H1 (cell line): ENCODE data around the gene TMEM14C. TPM values are rescaled to one million over a fixed set of nuclear protein-coding genes. Genes with fewer than 3 reads are reported as not detected.

Source experiments
- CTCF ChIA-PET: fragments of 300-600 bp; sonication (Branson Sonifier 250); formaldehyde crosslinking; loops from one replicate; lab custom pipeline; 2021; ENCODE audit not compliant: partially characterized antibody; lab: Charles Lee
- POLR2A ChIA-PET: fragments of 300-600 bp; sonication (Branson Sonifier 250); formaldehyde crosslinking; loops from one replicate; lab custom pipeline; 2021; ENCODE audit warnings: inconsistent platforms; ENCODE audit not compliant: partially characterized antibody; lab: Charles Lee
- DNase-seq, 2 experiments: peaks; one replicate each; pipeline versions ENCODE4 v3.0.0 to v3.0.0-alpha.2; 2010 to 2022; ENCODE audit warnings: low spot score in 2 of 2, low read depth in 1 of 2, mixed read lengths in 1 of 2
- FAIRE-seq: peaks from 2 replicates; lab custom pipeline; 2011; peaks lifted over from hg19 to GRCh38; lab: Jason Lieb, UNC
- H2AFZ ChIP-seq: 2 replicates; pipeline ENCODE4 v1.8.1; 2012; ENCODE audit warnings: low read length, inconsistent platforms
- H2AK5ac ChIP-seq: 2 replicates; pipeline ENCODE4 v1.6.1; 2013; ENCODE audit warnings: low read depth, low read length
- H2BK120ac ChIP-seq: replicated peaks from 2 replicates; pipeline ENCODE3; 2013; ENCODE audit warnings: low read depth, low read length, inconsistent platforms
- H2BK12ac ChIP-seq: 2 replicates; pipeline ENCODE4 v1.6.1; 2013; ENCODE audit warnings: low read depth, low read length
- H2BK15ac ChIP-seq: 2 replicates; pipeline ENCODE4 v1.6.1; 2013; ENCODE audit warnings: low read length
- H2BK20ac ChIP-seq: 2 replicates; pipeline ENCODE4 v1.6.1; 2013; ENCODE audit warnings: low read length
- H2BK5ac ChIP-seq: 2 replicates; pipeline ENCODE4 v1.6.1; 2013; ENCODE audit warnings: low read depth, low read length
- H3K14ac ChIP-seq: 2 replicates; pipeline ENCODE4 v1.6.1; 2013; ENCODE audit warnings: inconsistent platforms; ENCODE audit not compliant: insufficient read length
- H3K18ac ChIP-seq: 2 replicates; pipeline ENCODE4 v1.6.1; 2013; ENCODE audit warnings: low read length; ENCODE audit errors: extremely low read depth
- H3K23ac ChIP-seq: 2 replicates; pipeline ENCODE4 v1.6.1; 2013; ENCODE audit warnings: inconsistent platforms; ENCODE audit not compliant: insufficient read length
- H3K23me2 ChIP-seq: 2 replicates; pipeline ENCODE4 v1.6.1; 2013; ENCODE audit warnings: low read depth, low read length
- H3K27ac ChIP-seq: 2 replicates; pipeline ENCODE4 v1.6.1; 2011; ENCODE audit warnings: low read depth, low read length, inconsistent platforms
- H3K27me3 ChIP-seq, 4 experiments: replicated peaks in 1 of 4; 1 replicate in 1 of 4; 2 replicates in 3 of 4; pipeline versions ENCODE4 v1.6.1 to v1.8.1; 2011 to 2013; ENCODE audit warnings: low read length in 3 of 4, mild to moderate bottlenecking in 3 of 4, inconsistent platforms in 2 of 4, mixed read lengths in 2 of 4, moderate library complexity in 1 of 4; ENCODE audit not compliant: control insufficient read depth in 3 of 4, insufficient read depth in 3 of 4; ENCODE audit errors: extremely low read depth in 1 of 4
- H3K36me3 ChIP-seq, 4 experiments: 2 replicates each; pipeline versions ENCODE4 v1.6.1 to v1.8.1; 2011 to 2013; ENCODE audit warnings: mild to moderate bottlenecking in 4 of 4, low read length in 3 of 4, moderate library complexity in 2 of 4, control low read depth in 1 of 4, inconsistent platforms in 1 of 4; ENCODE audit not compliant: insufficient read depth in 4 of 4, control insufficient read depth in 2 of 4
- H3K4ac ChIP-seq: replicated peaks from 2 replicates; pipeline ENCODE3; 2013; ENCODE audit warnings: low read length, low read depth, mixed read lengths, inconsistent platforms; ENCODE audit not compliant: insufficient read length
- H3K4me1 ChIP-seq, 4 experiments: replicated peaks in 1 of 4; 1 replicate in 1 of 4; 2 replicates in 3 of 4; pipeline versions ENCODE4 v1.6.1 to v1.8.1; 2011 to 2013; ENCODE audit warnings: low read length in 3 of 4, inconsistent platforms in 2 of 4, mixed read lengths in 1 of 4; ENCODE audit not compliant: insufficient read depth in 4 of 4, control insufficient read depth in 3 of 4
- H3K4me2 ChIP-seq, 2 experiments: 2 replicates each; pipeline versions ENCODE4 v1.6.1 to v1.8.1; 2011 to 2013; ENCODE audit warnings: low read depth in 2 of 2, low read length in 2 of 2, control low read depth in 1 of 2, inconsistent platforms in 1 of 2, mild to moderate bottlenecking in 1 of 2; ENCODE audit not compliant: insufficient read depth in 1 of 2
- H3K4me3 ChIP-seq, 4 experiments: fragments of 200-600, 300-600 bp in 1 of 4; sonication (generic), shearing (Covaris generic), sonication (Bioruptor Twin) in 1 of 4; 2 replicates each; pipeline versions ENCODE4 v1.5.1 to v1.8.1; 2011 to 2016; ENCODE audit warnings: low read length in 4 of 4, low read depth in 3 of 4, control low read depth in 2 of 4, inconsistent platforms in 2 of 4, mild to moderate bottlenecking in 2 of 4, mixed read lengths in 1 of 4, moderate library complexity in 1 of 4; ENCODE audit not compliant: insufficient read depth in 2 of 4; ENCODE audit errors: extremely low read depth in 1 of 4
- H3K56ac ChIP-seq: replicated peaks from 2 replicates; pipeline ENCODE3; 2013; ENCODE audit warnings: low read depth, mild to moderate bottlenecking, mixed read lengths, low read length, inconsistent platforms; ENCODE audit not compliant: insufficient read length
- H3K79me1 ChIP-seq: 2 replicates; pipeline ENCODE4 v1.6.1; 2013; ENCODE audit warnings: low read depth, low read length, control low read depth
- H3K79me2 ChIP-seq, 2 experiments: 2 replicates each; pipeline versions ENCODE4 v1.6.1 to v1.8.1; 2012 to 2013; ENCODE audit warnings: low read length in 2 of 2, mild to moderate bottlenecking in 2 of 2, inconsistent platforms in 1 of 2; ENCODE audit not compliant: insufficient read depth in 2 of 2, control insufficient read depth in 1 of 2
- H3K9ac ChIP-seq, 4 experiments: replicated peaks in 1 of 4; 1 replicate in 1 of 4; 2 replicates in 3 of 4; pipeline versions ENCODE4 v1.6.1 to v1.8.1; 2011 to 2013; ENCODE audit warnings: low read depth in 3 of 4, low read length in 3 of 4, control low read depth in 2 of 4, mild to moderate bottlenecking in 2 of 4, moderate library complexity in 2 of 4, inconsistent platforms in 1 of 4; ENCODE audit errors: extremely low read depth in 1 of 4
- H3K9me3 ChIP-seq, 2 experiments: 2 replicates each; pipeline versions ENCODE4 v1.6.1 to v1.8.1; 2012 to 2013; ENCODE audit warnings: mild to moderate bottlenecking in 2 of 2, moderate library complexity in 2 of 2, control low read depth in 1 of 2, inconsistent platforms in 1 of 2, low read depth in 1 of 2, low read length in 1 of 2, mixed read lengths in 1 of 2; ENCODE audit not compliant: insufficient read depth in 2 of 2
- H4K20me1 ChIP-seq, 2 experiments: replicated peaks in 1 of 2; 2 replicates each; pipeline versions ENCODE3 to v1.8.1; 2011 to 2013; ENCODE audit warnings: inconsistent platforms in 2 of 2, low read length in 2 of 2, mild to moderate bottlenecking in 1 of 2; ENCODE audit not compliant: insufficient read depth in 2 of 2, control insufficient read depth in 1 of 2
- H4K5ac ChIP-seq: 2 replicates; pipeline ENCODE4 v1.6.1; 2013; ENCODE audit warnings: low read length, low read depth, mixed read lengths, inconsistent platforms; ENCODE audit not compliant: insufficient read length
- H4K8ac ChIP-seq: 2 replicates; pipeline ENCODE4 v1.8.0; 2013; ENCODE audit warnings: mild to moderate bottlenecking, moderate library complexity, low read length, inconsistent platforms; ENCODE audit not compliant: insufficient read depth; ENCODE audit errors: extremely low read depth
- H4K91ac ChIP-seq: replicated peaks from 2 replicates; pipeline ENCODE3; 2013; ENCODE audit warnings: low read length, mixed read lengths, inconsistent platforms; ENCODE audit not compliant: insufficient read length
- BCL11A ChIP-seq, 2 experiments: IDR thresholded peaks; one replicate each; pipeline ENCODE4 v1.6.1; 2011; ENCODE audit warnings: low read depth in 2 of 2, low read length in 2 of 2, mild to moderate bottlenecking in 2 of 2
- CREB1 ChIP-seq: IDR thresholded peaks from 2 replicates; pipeline ENCODE4 v1.6.1; 2012; ENCODE audit warnings: inconsistent platforms
- HDAC6 ChIP-seq: IDR thresholded peaks from one replicate; pipeline ENCODE4 v1.7.1; 2012; ENCODE audit warnings: low read depth, mild to moderate bottlenecking, inconsistent platforms, low read length, moderate library complexity
- SIN3A ChIP-seq, 2 experiments: IDR thresholded peaks in 1 of 2; conservative IDR thresholded peaks in 1 of 2; 2 replicates each; pipeline ENCODE4 v1.6.1; 2011 to 2012; ENCODE audit warnings: low read length in 2 of 2, improper control_type of control experiment in 1 of 2, low read depth in 1 of 2, mild to moderate bottlenecking in 1 of 2
- SUZ12 ChIP-seq: fragments of 200-600 bp; sonication (generic); IDR thresholded peaks from 2 replicates; pipeline ENCODE4 v1.6.1; 2012; ENCODE audit warnings: mild to moderate bottlenecking, inconsistent platforms, low read length, moderate library complexity, mixed read lengths
- TAF7 ChIP-seq: optimal IDR thresholded peaks from 2 replicates; pipeline ENCODE3; 2011; ENCODE audit warnings: low read depth, mild to moderate bottlenecking, inconsistent platforms, low read length, moderate library complexity, borderline replicate concordance
- WGBS, 2 experiments: shearing (Covaris generic) in 1 of 2; methylation state at CpG; one replicate each; pipeline versions ENCODE4 v1.1.6 to v1.1.7; 2013 to 2015; ENCODE audit warnings: low lambda C conversion rate in 2 of 2, mixed read lengths in 2 of 2, inconsistent platforms in 1 of 2, low coverage in 1 of 2, missing lambda C conversion rate in 1 of 2; ENCODE audit not compliant: insufficient replicate concordance in 2 of 2, insufficient coverage in 1 of 2, insufficient read length in 1 of 2; ENCODE audit errors: extremely low coverage in 1 of 2, missing lambda C conversion rate in 1 of 2; 5-methylcytosine and 5-hydroxymethylcytosine counted together
- polyA plus RNA-seq, 7 experiments: library from polyadenylated mRNA; depleted of rRNA in 3 of 7; stranded (reverse) in 5 of 7; unstranded in 2 of 7; fragments of >200 nt in 5 of 7; fragments of 200-250 nt in 2 of 7; gene quantifications; 1 replicate in 5 of 7; 2 replicates in 1 of 7; 4 replicates in 1 of 7; pipeline versions ENCODE4 v1.2.1 to v1.2.3, GENCODE V29; 2011 to 2013; ENCODE audit warnings: missing spikeins in 2 of 7, mixed read lengths in 2 of 7
- total RNA-seq: library from RNA; stranded (reverse); fragmentation: NEBNext Ultra II Directional; extraction: Animal tissue kit (Norgen Biotek cat#: 25700); gene quantifications from 2 replicates; pipeline ENCODE4 v1.2.1, GENCODE V29; 2021

The TMEM14C gene
- total and polyA plus RNA-seq, 2 of the 8 experiments (the other 6 are each of a cell fraction or from before 2014, with no cell fraction given): 116 to 157 TPM

- ChIA-PET CTCF (interaction anchor here (1.0 to 4.8 kb wide), 7 partner anchors 11 to 268 kb away, joined by 3 to 32 read pairs (median 5); partner anchors contain the start of gene TMEM14C), POLR2A (interaction anchor here (0.9 to 4.0 kb wide), 8 partner anchors 9 to 225 kb away, joined by 3 to 39 read pairs (median 8); partner anchors contain the start of genes GCNT2 and TMEM14C)
- Histone ChIP-seq H3K9me3 (no peaks in the 10 kb centered on the region), H3K4me3 (peak overlapping the region in 3 of 4 experiments; percentile 40 to 91 (median 54); a peak in 6 of 8 replicates), H3K27me3 (no peaks in the 10 kb centered on the region; a peak in 1 of 7 replicates), H2BK120ac (no peak overlapping the region), H4K91ac (no peak overlapping the region), H2BK20ac (no peak overlapping the region), H3K14ac (no peak overlapping the region), H3K4ac (no peak overlapping the region), H3K27ac (no peak overlapping the region; the same call in 1 of the 2 replicates), H2BK15ac (no peak overlapping the region; the same call in 1 of the 2 replicates), H2AK5ac (no peak overlapping the region), H3K79me1 (peaks cover 5% of the 10 kb centered on the region), H3K23me2 (peaks cover 4% of the 10 kb centered on the region; the same call in 1 of the 2 replicates), H3K79me2 (peaks cover 9 to 39% of the 10 kb centered on the region in 2 experiments), H3K4me2 (peak overlapping the region; percentile 66 to 77), H4K8ac (no peak overlapping the region), H2BK12ac (no peak overlapping the region), H2AFZ (peak overlapping the region; percentile 76), H4K5ac (no peak overlapping the region), H2BK5ac (no peak overlapping the region), H3K23ac (no peak overlapping the region), H3K18ac (0 out of 2 replicates have a peak overlapping the region, but pooled peaks have one; percentile 41), H4K20me1 (peaks cover 4 to 9% of the 10 kb centered on the region in 2 experiments), H3K36me3 (peaks cover 8 to 19% (median 16%) of the 10 kb centered on the region in 4 experiments; a peak in 7 of 8 replicates), H3K56ac (no peak overlapping the region), H3K4me1 (peaks cover 0 to 8% (median 1%) of the 10 kb centered on the region in 4 experiments; a peak in 2 of 7 replicates), H3K9ac (no peak overlapping the region; a peak in 1 of 7 replicates)
- TF ChIP-seq CREB1 (no peak), HDAC6 (no peak), TAF7 (no peak), SIN3A (conservative IDR thresholded peaks at IDR 0.05 in 1 of 2, IDR thresholded peaks at IDR 0.05 in 1 of 2; ENCODE audit: low read depth in 1 of 2, low read length in 2 of 2) (no peak), SUZ12 (no peak), BCL11A (IDR thresholded peaks at IDR 0.05; ENCODE audit: low read depth in 2 of 2, low read length in 2 of 2) (no peak)
- 78% methylated on average over 9 of the region's 9 CpGs; no CpG with 5 or more reads in 1 of the 2 experiments for WGBS, 2 experiments
- no peak for DNase-seq
- FAIRE-seq: no peak
These were observed 24.0 kb downstream of the TMEM14C start for GRCh38 chr6:10746915-10747250.
